Prostate gland (tissue), 2 donors: ENCODE data around the gene HRAS.

Experiments used
- POLR2A ChIP-seq: fragments of 450-650 bp; IDR thresholded peaks from one replicate; pipeline ENCODE4 v1.6.1; 2016; ENCODE audit warnings: antibody characterized with exemption, mild to moderate bottlenecking
- POLR2AphosphoS5 ChIP-seq: sonication (generic); formaldehyde crosslinking; IDR thresholded peaks from one replicate; pipeline ENCODE4 v1.6.1; 2017; ENCODE audit warnings: antibody characterized with exemption
- TF ChIP-seq, protein P1 (sequence below), 4 experiments: fragments of 200-600 bp in 2 of 4; fragments of 450-650 bp in 2 of 4; sonication (generic) in 2 of 4; IDR thresholded peaks; 1 replicate in 3 of 4; 2 replicates in 1 of 4; pipeline ENCODE4 v1.5.1; 2016 to 2019; ENCODE audit warnings: antibody characterized with exemption in 4 of 4, mild to moderate bottlenecking in 2 of 4, moderate library complexity in 2 of 4

DNA sequence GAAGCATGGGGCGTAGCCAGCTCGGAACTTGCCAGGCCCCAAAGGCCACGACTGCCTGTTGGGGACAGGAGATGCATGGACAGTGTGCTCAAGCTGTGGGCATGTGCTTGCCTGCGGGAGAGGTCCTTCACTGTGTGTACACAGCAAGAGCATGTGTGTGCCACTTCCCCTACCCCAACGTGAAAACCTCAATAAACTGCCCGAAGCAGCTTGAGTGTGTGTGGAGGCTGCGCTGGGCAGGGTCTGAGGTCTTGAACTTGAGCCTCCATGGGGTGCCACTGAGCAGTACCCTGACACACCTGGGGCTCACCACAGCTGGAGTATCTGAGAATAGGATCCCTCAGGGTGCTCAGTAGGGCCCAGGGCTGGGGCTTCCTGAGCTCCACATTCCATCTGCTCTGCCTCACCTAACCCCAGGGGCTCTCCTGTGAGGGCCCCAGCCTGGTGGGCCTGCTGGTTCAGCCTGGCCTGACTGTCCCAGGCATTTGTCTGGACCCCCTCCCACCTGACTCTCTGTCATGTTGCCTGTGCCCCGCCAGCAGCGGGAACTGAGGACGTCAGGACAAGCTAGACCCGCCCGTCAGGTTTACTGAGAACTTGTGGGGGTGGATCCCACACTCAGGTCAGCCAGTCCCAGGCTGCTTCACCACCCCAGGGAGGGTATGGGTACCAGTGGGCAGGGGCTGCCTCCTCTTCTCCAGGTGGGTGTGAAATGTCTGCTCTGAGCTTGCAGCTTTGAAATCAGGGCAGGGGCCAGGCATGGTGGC, 28.6 kb upstream of the HRAS start:
- TF ChIP-seq, protein P1, sequence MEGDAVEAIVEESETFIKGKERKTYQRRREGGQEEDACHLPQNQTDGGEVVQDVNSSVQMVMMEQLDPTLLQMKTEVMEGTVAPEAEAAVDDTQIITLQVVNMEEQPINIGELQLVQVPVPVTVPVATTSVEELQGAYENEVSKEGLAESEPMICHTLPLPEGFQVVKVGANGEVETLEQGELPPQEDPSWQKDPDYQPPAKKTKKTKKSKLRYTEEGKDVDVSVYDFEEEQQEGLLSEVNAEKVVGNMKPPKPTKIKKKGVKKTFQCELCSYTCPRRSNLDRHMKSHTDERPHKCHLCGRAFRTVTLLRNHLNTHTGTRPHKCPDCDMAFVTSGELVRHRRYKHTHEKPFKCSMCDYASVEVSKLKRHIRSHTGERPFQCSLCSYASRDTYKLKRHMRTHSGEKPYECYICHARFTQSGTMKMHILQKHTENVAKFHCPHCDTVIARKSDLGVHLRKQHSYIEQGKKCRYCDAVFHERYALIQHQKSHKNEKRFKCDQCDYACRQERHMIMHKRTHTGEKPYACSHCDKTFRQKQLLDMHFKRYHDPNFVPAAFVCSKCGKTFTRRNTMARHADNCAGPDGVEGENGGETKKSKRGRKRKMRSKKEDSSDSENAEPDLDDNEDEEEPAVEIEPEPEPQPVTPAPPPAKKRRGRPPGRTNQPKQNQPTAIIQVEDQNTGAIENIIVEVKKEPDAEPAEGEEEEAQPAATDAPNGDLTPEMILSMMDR (IDR thresholded peaks at IDR 0.05), result no peak
- peak; percentile 27 for TF ChIP-seq POLR2A
- TF ChIP-seq POLR2AphosphoS5, result peak; percentile 86
